Sigmoid colon (tissue), 4 donors: ENCODE results near the gene ZNF891.

Experiments
- CTCF ChIP-seq, 4 experiments: fragments of 450-650 bp in 3 of 4; fragments of 200-600 bp in 1 of 4; IDR thresholded peaks; one replicate each; pipeline ENCODE4 v1.5.1; 2016 to 2019; ENCODE audit warnings: antibody characterized with exemption in 4 of 4, mild to moderate bottlenecking in 3 of 4, moderate library complexity in 2 of 4
- EP300 ChIP-seq, 4 donors: sonication (generic); formaldehyde crosslinking; IDR thresholded peaks; one replicate each; pipeline ENCODE4 v1.6.1; 2017; ENCODE audit warnings: antibody characterized with exemption in 4 of 4

- no peak for TF ChIP-seq EP300 (IDR thresholded peaks at IDR 0.05)
- TF ChIP-seq CTCF (IDR thresholded peaks at IDR 0.05): no peak
Measured at GRCh38 chr12:133058203-133059113, 71.6 kb downstream of the ZNF891 start.
